ENCODE results near the gene GRIK3.
A peak's percentile ranks its signal among the peaks of the same experiment; 100 is the strongest.
"Not testable (repeated sequence)": the region's sequence is repeated elsewhere in the genome, so short reads cannot be mapped to it uniquely, and the experiment has no call there.

Gene GRIK3

GRCh38 chr1:36776256-36776655 lies 258.1 kb downstream of the GRIK3 start:
- no peak for DNase-seq

- DNase-seq = no peak
Observed at GRCh38 chr1:36775716-36776115, 258.6 kb downstream of the GRIK3 start.

DNA sequence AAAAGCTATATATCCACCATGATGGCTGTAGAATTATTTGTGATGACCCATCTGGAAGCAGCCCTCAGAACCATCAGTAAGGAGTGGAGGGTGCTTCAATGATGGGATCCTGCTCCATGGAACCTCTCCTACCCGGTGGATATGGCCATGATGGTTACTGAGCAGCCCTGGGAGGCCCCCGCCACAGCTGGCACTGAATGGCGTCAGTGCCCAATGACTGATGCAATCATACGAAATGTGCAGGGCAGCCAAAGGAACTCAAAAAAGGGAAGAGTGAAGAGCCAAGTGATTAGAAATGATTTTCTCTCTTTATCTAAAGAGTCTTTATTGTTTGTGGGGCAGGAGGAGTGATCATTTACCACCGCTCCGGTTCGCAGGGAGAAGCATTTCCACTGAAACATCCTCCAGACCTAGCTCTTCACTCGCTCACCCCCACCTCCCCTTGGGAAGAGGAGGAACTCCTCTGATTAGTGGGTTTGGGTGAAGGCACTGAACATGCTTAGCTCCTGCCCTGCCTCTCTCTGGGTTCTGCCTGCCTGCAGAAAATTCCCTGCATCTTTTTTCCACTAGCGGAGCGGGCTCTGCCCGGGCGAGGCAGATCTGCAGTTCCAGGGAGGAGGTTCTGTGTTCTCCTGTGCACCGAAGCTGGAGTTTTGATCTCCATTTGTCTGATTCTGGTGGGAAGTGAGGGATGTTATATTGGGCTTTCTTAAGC lies 260.3 kb downstream of the GRIK3 start:
- DNase-seq = no peak

GRCh38 chr1:36772647-36773495 lies 261.4 kb downstream of the GRIK3 start:
- DNase-seq = no peak

DNA sequence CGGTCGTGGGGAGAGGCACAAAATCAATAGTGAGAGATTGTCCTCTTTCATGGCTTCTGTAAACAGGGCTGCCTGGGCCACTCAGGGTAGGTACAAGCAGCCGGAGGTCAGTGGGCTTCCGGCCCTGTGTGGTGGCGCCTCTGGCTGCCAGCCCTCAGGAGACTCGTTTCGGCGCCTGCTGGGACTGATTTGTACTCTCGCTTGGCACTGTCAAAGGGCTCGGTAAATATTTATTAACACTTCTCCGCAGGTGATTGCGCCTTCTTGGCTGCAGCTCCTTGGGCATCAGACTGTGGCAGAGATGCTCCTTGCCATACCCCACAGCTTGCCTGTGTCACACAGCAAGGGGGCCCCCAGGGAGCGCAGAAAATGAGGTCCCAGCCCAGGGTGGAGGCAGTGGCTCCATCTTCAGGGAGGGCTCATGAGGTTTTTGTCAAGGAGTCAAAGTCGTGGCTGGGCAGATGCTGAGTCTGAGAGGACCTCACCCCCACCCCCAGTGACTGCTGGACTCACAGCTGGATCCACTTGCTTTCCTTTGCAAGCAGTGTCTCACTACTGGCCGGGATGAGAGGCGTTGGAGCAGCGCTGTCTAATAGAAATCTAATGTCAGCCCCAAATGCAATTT lies 262.5 kb downstream of the GRIK3 start:
- DNase-seq = peak; percentile 89

GRCh38 chr1:36771240-36771639 lies 263.1 kb downstream of the GRIK3 start:
- DNase-seq = no peak

DNA sequence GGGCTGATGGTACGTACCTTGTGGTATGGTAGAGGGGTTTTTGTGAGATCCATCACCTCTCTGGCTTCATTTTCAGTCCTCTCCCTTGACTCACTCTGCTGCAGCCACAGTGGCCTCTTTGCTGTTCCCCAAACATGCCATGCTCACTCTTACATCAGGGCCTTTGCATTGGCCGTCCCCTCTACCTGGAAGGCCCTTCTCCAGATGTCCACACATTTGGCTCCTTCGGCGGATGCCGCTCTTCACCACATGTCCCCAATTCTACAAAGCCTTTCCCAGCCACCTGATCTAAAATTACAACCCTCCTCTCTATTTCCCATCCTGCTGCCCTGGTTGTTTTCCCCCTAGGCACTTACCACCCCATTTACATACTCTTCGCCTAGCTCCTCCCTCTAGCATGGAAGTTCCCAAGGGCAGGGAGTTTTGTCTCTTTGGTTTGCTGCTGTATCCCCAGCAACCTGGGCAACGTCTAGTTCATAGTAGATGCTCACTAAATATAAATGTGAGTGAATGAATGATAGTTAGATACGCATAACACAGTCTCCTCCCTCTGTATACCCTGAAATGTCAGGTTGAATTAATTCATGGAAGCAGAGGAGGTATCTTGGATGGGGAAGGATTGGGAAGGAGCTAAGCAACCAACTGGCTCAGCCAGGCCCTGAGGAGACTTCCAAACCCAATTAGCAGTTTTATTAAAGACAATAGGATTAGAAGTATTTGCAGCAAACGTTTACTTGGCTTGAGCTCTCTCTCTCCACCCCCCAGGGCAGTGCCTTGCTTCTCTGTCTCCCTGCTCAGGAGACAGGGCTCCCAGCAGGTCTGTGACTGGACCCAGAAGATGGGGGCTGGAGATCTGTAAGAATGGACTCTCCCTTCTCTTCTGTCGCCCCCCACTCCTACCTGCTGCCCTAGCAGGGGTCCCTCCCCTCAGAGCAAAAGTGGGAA lies 264.2 kb downstream of the GRIK3 start:
- no peak for DNase-seq

GRCh38 chr1:36768486-36769178 lies 265.7 kb downstream of the GRIK3 start:
- peak; percentile 79 for DNase-seq

DNA sequence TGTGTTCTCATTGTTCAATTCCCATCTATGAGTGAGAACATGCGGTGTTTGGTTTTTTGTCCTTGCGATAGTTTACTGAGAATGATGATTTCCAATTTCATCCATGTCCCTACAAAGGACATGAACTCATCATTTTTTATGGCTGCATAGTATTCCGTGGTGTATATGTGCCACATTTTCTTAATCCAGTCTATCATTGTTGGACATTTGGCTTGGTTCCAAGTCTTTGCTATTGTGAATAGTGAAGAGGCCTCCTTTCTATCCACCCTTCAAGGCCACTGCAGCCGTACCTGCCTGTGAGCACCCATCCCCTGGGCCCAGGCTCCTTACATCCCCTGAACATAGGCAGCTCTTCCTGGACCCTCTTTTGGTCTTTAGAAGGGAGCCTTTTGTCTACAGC lies 266.9 kb downstream of the GRIK3 start:
- DNase-seq = not testable (repeated sequence)

- no peak for DNase-seq
Observed at GRCh38 chr1:36766481-36766880, 267.8 kb downstream of the GRIK3 start.

- no peak for DNase-seq
Observed at GRCh38 chr1:36765785-36766300, 268.5 kb downstream of the GRIK3 start.

DNA sequence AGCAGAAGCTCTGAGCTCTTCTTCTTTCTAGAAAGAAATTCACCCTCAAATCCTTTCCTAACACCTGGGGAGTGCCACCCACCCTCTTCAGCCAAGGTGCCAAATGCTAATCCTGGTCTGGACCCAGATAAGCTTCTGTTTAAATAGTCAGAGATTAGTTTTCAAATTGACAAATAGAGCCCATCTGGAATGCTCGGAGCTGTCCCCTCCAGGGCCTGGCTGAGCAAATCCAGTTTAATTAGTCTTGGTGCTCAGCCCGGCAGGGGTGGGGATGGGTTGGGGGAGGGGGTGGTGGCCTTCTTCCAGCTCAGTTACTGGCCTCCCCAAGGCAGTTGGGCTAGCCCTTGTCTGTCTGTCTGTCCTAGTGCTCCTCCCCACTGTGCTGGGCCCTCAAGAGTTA lies 269.5 kb downstream of the GRIK3 start:
- no peak for DNase-seq

DNA sequence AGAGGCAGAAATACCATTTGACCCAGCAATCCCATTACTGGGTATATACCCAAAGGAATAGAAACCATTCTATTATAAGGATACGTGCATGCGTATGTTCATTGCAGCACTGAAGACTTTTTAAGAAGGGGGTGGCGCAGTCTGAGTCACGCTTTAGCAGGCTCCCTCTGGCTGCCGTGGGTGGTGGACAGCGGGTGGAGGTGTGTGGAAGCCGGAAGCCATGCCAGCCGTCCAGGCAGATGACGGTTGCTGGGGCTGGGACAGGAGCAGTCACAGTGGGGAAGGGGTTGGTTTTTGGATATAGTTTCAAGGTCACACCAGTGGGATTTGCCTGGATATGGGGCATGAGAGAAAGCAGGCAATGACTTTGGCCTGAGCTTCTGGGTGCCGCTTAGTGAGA lies 270.5 kb downstream of the GRIK3 start:
- DNase-seq = no peak

- DNase-seq = no peak
Observed at GRCh38 chr1:36762174-36762573, 272.1 kb downstream of the GRIK3 start.

DNA sequence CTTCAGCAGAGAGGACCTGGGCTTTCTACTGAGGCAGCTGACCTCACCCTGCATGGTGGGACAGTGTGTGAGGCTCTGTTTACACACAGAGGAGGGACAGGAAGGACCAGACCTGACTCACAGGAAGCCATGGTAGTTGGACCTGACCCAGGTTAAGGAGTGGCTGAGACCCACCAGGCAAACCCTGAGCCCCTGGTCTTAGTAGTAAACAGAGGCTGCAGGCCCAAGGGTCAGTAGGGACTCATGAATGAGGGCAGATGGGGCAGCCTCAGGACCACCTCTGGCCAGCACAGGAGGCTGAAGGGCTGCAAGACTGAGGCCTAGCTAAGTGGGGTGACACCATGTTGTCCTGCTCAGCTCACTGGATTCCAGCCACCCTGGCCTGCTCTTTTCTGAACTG lies 273.2 kb downstream of the GRIK3 start:
- no peak for DNase-seq

DNA sequence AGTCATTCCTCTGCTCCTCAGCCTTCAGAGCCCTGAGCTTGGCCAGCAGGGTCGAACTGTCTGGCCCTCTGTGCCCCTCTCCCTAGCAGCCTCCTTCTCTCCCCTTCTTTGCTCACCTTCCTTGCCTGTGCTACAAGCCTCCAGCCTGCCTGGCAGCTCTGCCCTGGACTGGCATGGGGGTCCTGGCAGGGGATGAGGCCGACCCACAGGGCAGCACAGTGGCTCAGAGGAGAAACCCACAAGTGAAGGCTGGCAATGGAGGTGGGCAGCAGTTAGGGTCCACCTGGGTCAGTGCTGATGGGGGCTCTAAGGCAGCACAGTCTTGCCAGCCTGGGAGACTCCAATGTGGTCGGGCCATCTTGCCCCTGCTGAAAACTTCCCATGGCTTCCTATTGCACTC lies 274.2 kb downstream of the GRIK3 start:
- DNase-seq = no peak

- no peak for DNase-seq
Observed at GRCh38 chr1:36759355-36759754, 275.0 kb downstream of the GRIK3 start.

- no peak for DNase-seq
Observed at GRCh38 chr1:36755303-36756230, 278.7 kb downstream of the GRIK3 start.

DNA sequence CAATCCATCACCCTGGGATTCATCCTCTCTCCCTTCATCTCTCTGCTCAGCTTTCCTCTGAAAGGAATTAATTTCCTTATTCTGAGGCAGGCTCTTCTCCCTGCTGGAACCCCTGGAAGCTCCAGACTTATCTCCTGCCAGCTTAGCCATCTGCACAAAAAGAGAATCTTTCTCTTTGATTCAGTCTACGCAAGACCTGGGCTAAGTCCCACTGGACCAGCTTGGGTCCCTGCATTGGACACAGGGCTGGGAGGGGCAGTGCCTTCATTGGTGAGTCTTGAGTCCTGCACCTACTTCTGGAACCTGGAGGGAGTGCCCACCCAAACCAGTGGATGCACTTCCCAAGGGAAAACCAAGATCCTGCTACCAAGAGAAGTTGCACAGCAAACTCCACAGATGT lies 279.9 kb downstream of the GRIK3 start:
- no peak for DNase-seq

- no peak for DNase-seq
Observed at GRCh38 chr1:36753451-36753850, 280.9 kb downstream of the GRIK3 start.

DNA sequence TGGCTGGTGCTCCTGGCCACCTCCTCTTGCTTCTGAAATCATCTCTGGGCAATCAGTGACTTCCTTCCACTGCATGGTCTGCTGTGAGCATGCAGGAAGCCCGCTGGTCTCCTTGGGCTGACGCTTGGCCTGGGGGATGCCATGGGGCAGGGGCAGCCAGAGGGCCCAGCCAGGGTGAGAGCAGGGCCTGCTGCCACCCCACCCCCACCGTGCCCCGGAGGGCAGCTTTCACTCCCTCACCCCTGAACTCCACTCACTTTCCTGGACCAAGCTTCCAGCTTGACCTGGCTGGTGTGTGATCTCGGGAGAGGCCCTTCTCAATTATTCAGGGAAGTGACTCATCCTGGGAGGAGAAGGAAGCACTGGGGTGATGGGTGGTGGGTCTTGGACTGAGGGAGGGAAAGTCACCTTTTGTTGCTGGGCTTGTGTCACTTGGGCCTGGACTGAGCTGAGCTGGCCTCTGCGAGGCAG lies 281.4 kb downstream of the GRIK3 start:
- no peak for DNase-seq
